ENCODE data around the gene COL1A2.

COL1A2 gene

GRCh38 chr7:94410413-94411187, 15.9 kb downstream of the COL1A2 start:
- no peak for DNase-seq (ENCODE audit: low read depth in 2 of 2)

GRCh38 chr7:94411188-94411466, 16.4 kb downstream of the COL1A2 start:
- no peak for DNase-seq (ENCODE audit: low read depth in 2 of 2)

- no peak for DNase-seq (ENCODE audit: low read depth in 2 of 2)
Observed at GRCh38 chr7:94412762-94413322, 18.1 kb downstream of the COL1A2 start.

DNA sequence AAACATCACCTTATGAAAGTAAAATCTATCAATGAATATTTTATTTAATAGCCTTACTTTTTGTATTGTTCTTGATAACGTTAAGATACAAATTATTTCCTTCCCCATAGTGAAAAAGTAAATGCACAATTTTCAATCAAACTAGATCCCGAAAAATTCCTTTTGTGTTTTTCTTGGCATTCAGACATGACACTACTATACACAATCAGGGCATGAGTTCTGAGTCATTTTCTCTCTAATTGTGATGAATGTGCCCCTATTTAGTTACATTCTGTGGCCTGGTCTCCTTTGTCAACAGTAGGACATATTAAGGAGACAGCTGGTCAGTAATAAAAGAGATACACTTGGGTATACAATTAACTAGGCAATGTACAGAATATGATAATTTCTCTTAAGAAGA, 19.8 kb downstream of the COL1A2 start:
- no peak for DNase-seq (ENCODE audit: low read depth in 2 of 2)

- no peak for DNase-seq (ENCODE audit: low read depth in 2 of 2)
Observed at GRCh38 chr7:94414980-94415379, 20.3 kb downstream of the COL1A2 start.

- no peak for DNase-seq (ENCODE audit: low read depth in 2 of 2)
Observed at GRCh38 chr7:94417306-94417705, 22.6 kb downstream of the COL1A2 start.

- no peak for DNase-seq (ENCODE audit: low read depth in 2 of 2)
Observed at GRCh38 chr7:94417901-94418300, 23.2 kb downstream of the COL1A2 start.

DNA sequence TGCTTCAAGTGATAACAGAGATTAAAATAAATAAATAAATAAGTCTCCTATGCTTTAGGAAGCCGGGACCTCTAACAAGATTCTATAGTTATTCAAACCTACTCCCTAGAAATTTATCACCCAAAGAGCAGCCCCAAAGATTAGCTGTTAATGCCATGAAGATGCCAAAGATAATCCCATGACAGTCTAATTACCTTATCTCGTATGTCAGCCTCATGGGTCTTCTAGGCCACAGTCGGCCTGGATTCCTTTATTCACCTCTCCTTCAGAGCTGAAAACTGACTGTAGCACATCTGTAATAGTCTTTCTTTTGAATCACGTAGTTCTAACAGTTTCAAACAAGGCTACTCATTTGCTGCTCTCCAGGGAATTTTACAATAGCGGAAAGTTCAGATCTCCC, 24.2 kb downstream of the COL1A2 start:
- DNase-seq (ENCODE audit: low read depth in 2 of 2): no peak

- DNase-seq (ENCODE audit: low read depth in 2 of 2): no peak
Observed at GRCh38 chr7:94420328-94420727, 25.6 kb downstream of the COL1A2 start.

DNA sequence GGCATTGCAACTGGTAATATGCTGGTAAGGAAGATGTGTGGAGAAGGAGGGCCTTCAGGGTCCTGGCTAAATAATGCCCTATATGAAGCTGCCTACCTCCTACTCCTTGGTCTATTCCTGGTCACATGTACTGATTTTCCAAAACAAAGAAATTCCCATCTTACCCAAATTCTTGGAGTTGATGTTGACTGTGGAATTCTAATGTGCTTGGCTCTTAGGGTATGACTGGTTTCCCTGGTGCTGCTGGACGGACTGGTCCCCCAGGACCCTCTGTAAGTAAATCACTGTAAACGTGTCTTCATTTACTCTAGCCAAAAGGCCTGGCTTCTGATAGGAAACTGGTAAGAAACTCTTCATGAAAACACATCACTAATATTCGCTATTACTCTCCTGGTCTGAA, 27.0 kb downstream of the COL1A2 start:
- no peak for DNase-seq (ENCODE audit: low read depth in 2 of 2)

DNA sequence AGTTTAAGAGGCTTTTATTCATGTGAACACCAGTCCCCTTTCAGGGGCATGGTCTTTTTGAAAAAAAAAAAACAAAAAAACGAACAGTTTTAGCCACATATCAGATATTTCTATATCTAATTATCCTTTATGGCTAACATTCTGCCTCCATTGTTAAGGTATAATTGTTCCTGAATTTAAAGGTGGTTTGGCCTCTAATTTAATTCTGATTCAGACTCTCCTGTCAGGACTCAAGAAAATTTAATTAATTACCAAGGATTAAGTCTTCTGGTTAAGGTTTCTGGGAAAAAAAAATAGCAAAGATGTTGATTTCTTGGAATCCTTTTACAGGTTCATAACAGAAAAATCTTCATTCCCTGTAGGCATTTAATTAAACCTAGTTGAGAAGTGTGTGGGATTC, 27.4 kb downstream of the COL1A2 start:
- no peak for DNase-seq (ENCODE audit: low read depth in 2 of 2)

- DNase-seq (ENCODE audit: low read depth in 2 of 2): no peak
Observed at GRCh38 chr7:94422827-94423460, 28.2 kb downstream of the COL1A2 start.

DNA sequence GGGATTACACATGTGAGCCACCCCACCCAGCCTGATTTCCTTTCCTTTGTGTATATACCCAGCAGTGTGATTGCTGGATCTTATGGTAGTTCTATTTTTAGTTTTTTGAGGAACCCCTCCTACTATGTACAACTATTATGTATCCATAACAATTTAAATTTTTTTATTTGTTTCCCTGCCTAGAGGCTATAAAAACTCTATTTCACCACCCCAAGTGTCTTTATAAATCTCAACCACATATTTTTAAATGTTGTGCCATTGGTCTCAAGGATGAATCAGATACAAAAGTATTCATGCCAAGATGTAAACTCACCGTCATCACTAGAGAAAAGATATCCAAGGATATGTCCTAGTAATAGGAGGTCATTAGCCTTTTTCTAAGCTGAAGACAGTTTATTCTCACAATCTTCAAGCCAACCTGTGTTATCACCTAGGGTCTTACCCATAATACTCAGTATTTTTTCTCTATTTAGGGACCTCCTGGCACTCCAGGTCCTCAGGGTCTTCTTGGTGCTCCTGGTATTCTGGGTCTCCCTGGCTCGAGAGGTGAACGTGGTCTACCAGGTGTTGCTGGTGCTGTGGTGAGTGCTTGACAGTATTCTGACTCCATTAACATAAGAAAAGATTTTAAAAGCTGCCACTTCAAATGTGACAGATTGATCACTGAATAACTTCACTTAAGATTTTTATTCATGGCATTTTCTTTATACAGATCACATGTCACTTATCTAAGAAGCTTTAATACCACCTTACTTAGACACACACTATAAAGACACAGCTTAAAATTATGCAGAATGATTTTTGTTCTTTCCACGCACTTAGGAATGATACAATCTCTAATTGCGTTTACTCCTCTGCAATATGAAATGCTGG, 29.4 kb downstream of the COL1A2 start:
- DNase-seq (ENCODE audit: low read depth in 2 of 2): no peak

- DNase-seq (ENCODE audit: low read depth in 2 of 2): no peak
Observed at GRCh38 chr7:94425546-94425945, 30.9 kb downstream of the COL1A2 start.

GRCh38 chr7:94426980-94427875, 32.5 kb downstream of the COL1A2 start:
- DNase-seq (ENCODE audit: low read depth in 2 of 2): no peak

- no peak for DNase-seq (ENCODE audit: low read depth in 2 of 2)
Observed at GRCh38 chr7:94429153-94429552, 34.5 kb downstream of the COL1A2 start.

- DNase-seq (ENCODE audit: low read depth in 2 of 2): no peak
Observed at GRCh38 chr7:94431176-94431575, 36.5 kb downstream of the COL1A2 start.

DNA sequence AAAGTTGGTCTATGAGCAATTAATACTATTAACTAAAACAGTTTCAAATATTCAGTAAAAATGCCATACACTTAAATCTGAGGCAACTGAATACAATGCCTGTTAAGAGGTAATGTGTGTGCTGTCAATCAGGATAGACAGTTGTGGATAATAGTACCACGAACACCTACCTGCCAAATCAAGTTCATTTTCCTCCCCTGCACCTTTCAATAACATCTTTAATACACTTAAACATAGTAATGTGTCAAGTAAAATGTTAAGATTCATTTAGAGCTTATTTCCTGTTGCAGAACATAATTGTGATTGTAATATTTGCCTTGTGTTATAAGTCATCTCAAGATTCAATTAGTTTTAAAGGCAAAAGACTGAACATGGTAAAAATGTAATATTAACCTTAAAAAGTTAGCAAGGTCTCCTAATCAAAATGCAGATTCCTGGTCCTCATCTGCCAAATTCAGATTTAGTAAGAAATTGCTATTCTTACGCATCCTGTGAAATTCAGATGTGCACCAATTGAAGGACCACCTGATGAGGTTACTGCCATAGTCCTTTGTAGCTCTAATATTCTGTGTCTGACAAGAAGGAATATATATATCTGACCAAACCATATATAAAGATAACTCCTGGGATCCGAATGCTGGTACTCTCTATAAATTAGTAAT, 37.1 kb downstream of the COL1A2 start:
- no peak for DNase-seq (ENCODE audit: low read depth in 2 of 2)

- DNase-seq (ENCODE audit: low read depth in 2 of 2): no peak
Observed at GRCh38 chr7:94432281-94432670, 37.6 kb downstream of the COL1A2 start.

- DNase-seq (ENCODE audit: low read depth in 2 of 2): no peak
Observed at GRCh38 chr7:94432817-94433216, 38.1 kb downstream of the COL1A2 start.

- DNase-seq (ENCODE audit: low read depth in 2 of 2): no peak
Observed at GRCh38 chr7:94433224-94433623, 38.5 kb downstream of the COL1A2 start.

Measured in stimulated activated CD8-positive, alpha-beta memory T cell treated with anti-CD3 and anti-CD28 coated beads, Interleukin-2, amount 100 ng/mL, for 1 hour (primary cell).